ENCODE data around the gene TMEM43.

Gene TMEM43

DNA sequence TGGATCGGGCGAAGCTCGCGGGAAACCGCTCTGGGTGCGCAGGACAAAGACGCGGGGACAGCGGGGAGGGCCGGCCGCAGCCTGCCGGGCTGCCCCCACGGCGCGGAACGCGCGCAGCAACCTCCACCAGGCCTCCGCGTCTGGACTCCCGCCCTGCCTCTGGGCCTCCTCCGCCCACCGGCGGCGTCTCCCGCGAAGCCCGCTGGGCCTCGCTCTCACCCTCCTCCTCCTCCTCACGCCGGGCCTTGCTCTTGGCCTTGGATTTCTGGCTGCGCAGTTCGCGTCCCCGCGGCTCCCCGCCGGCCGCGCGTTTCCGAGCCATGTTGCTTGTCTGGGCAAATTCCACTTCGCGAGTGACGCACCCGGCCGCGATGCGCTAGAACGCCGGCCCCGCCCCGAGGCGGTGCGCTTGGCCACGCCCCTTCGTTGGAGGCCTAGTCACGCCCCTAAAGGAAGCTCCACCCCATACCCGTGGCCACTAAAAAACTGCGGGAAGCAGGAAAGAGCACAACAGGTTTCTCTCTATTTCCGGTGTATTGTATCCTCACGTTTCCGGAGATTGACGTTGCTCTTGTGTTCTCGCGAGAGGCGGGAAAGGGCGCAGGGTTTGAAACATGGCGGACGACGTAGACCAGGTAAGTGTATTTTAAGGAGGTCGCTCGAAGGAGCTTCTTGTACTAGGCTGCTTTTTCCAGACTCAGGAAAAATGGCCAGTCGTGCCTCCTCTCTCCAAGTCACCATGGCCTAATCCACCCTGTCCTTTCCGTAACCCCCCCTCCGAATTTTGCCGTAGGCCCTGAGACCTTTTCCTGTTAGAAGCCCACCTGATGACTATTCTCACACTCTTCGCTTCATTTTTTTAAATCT is 53.6 kb downstream of the TMEM43 start, which contains the start of the genes LSM3 and XPC:
TSS of gene LSM3 (plus strand) at position 571 of the 867 bp plus-strand sequence. CDS start at position 615, 44 bp downstream.
TSS of gene XPC (minus strand) at position 355 of the 867 bp plus-strand sequence. CDS start at position 322, 33 bp downstream.
- peak; percentile 98 to 99 for DNase-seq (ENCODE audit: low read depth in 2 of 2)

DNA sequence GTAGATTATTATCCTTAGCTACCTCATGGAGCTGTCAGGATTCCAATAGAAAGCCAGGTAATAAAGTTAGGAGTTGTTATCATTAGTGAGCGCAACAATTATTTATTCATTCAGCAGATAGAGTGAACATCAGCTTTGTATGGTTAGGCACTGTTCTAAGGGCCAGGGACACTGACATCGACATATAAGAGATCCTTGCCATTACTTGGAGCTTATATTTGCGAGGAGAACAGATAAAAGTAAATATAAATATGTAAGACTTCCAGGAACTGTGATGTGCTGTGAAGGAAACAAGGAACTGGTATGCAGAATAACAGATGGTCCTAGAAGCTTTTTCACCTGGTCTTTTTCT is 54.2 kb downstream of the TMEM43 start:
- DNase-seq (ENCODE audit: low read depth in 2 of 2) = no peak

DNA sequence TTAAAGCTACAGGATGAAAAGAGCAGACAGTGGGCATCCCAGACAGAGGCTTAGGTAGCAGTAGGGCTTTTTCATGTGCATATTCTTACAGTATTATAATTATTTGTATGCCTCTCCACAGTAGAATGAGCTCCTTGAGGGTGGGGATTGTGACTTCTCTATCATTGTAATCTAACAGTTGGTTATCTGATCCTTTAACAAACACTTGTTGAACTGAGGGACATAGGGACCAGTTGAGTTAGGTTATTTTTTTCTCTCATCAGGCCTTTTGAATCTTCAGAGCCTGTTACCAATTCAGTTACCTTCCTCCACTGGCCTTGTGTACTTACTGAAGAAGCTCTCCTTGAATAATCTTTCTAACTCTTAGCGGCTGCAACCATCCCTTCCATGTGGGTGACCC is 54.9 kb downstream of the TMEM43 start:
- DNase-seq (ENCODE audit: low read depth in 2 of 2) = no peak

DNA sequence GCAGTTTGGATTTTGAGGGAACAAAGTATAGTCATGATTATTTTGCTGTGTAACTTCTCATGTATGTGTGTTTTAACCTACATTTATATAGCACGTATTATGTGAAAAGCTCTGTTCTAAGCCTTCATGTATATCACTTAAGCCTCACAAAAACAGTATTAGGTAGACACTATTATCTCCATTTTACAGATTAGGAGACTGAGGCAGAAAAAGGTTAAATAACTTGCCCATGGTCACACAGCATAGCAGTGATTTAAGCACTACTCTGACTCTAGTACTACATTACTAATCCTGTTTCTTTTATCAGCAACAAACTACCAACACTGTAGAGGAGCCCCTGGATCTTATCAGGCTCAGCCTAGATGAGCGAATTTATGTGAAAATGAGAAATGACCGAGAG is 56.4 kb downstream of the TMEM43 start:
- DNase-seq (ENCODE audit: low read depth in 2 of 2) = no peak

DNA sequence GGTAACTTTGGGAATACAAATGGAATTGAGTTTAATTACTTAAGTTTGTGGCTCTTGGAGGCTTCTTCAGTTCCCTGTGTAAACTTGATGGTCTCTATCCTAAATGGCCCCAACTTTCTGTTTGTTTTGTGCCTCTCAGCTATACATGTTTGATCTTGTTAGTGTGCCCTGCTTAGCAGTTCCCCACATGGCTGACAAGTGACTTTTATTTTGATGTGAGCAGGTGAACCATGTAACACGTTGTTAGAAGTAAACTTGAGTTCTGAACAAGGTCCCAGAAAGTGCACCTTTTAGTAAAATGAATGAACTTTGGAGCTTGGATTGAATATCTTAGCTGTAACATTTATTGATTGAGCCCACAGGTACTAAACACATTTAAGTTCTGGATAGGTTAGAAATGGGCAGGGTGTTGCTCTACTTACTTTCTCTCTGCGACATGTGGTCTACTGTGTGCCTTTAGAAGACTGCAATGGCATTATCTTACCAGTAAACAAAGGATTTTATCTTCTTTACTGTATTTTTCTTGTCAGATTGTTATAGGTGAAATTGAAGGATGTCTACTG is 58.2 kb downstream of the TMEM43 start:
- no peak for DNase-seq (ENCODE audit: low read depth in 2 of 2)

GRCh38 chr3:14186854-14187458 is 62.1 kb downstream of the TMEM43 start:
- DNase-seq (ENCODE audit: low read depth in 2 of 2) = no peak

GRCh38 chr3:14188041-14188754 is 63.3 kb downstream of the TMEM43 start:
- no peak for DNase-seq (ENCODE audit: low read depth in 2 of 2)

Measured in fibroblast of skin of left biceps (primary cell).